GM21526 (cell line): ENCODE data around the gene POU5F1.
"Not testable (repeated sequence)": the region's sequence is repeated elsewhere in the genome, so short reads cannot be mapped to it uniquely, and the experiment has no call there.

Source experiments
- ATAC-seq: cut with Tn5 transposase; IDR thresholded peaks from one replicate; pipeline ENCODE4 v1.9.1; 2021; ENCODE audit warnings: moderate library complexity; ENCODE audit not compliant: unreplicated experiment, low FRiP score

The POU5F1 gene

GRCh38 chr6:31192431-31193105 lies 22.1 kb upstream of the POU5F1 start:
- ATAC-seq: not testable (repeated sequence)

- no peak for ATAC-seq
Measured at GRCh38 chr6:31190488-31190887, 20.0 kb upstream of the POU5F1 start.

GRCh38 chr6:31189223-31189622 lies 18.7 kb upstream of the POU5F1 start:
- ATAC-seq: not testable (repeated sequence)

GRCh38 chr6:31187780-31188194 lies 17.3 kb upstream of the POU5F1 start:
- ATAC-seq: no peak

- ATAC-seq: no peak
Measured at GRCh38 chr6:31186052-31186734, 15.7 kb upstream of the POU5F1 start.

- ATAC-seq: not testable (repeated sequence)
Measured at GRCh38 chr6:31185695-31186051, 15.2 kb upstream of the POU5F1 start.

- not testable (repeated sequence) for ATAC-seq
Measured at GRCh38 chr6:31183859-31184258, 13.4 kb upstream of the POU5F1 start.

- ATAC-seq: not testable (repeated sequence)
Measured at GRCh38 chr6:31183287-31183686, 12.8 kb upstream of the POU5F1 start.

- ATAC-seq: peak; percentile 77
Measured at GRCh38 chr6:31180500-31180899, 10.0 kb upstream of the POU5F1 start.

GRCh38 chr6:31179896-31180295 lies 9.4 kb upstream of the POU5F1 start:
- ATAC-seq: no peak

- ATAC-seq: no peak
Measured at GRCh38 chr6:31179042-31179386, 8.5 kb upstream of the POU5F1 start.

- no peak for ATAC-seq
Measured at GRCh38 chr6:31178143-31179041, 7.9 kb upstream of the POU5F1 start.

- ATAC-seq: no peak
Measured at GRCh38 chr6:31175971-31176370, 5.5 kb upstream of the POU5F1 start.

GRCh38 chr6:31174378-31174777 lies 3.9 kb upstream of the POU5F1 start:
- ATAC-seq: no peak

- no peak for ATAC-seq
Measured at GRCh38 chr6:31173406-31173805, 2.9 kb upstream of the POU5F1 start.

GRCh38 chr6:31172973-31173384 lies 2.5 kb upstream of the POU5F1 start:
- no peak for ATAC-seq

- no peak for ATAC-seq
Measured at GRCh38 chr6:31171931-31172905, 1.7 kb upstream of the POU5F1 start.

- no peak for ATAC-seq
Measured at GRCh38 chr6:31170987-31171671, 647 bp upstream of the POU5F1 start.

- not testable (repeated sequence) for ATAC-seq
Measured at GRCh38 chr6:31169858-31170599, 453 bp downstream of the POU5F1 start.
